ENCODE measurements around the gene MARCHF10.

DNA sequence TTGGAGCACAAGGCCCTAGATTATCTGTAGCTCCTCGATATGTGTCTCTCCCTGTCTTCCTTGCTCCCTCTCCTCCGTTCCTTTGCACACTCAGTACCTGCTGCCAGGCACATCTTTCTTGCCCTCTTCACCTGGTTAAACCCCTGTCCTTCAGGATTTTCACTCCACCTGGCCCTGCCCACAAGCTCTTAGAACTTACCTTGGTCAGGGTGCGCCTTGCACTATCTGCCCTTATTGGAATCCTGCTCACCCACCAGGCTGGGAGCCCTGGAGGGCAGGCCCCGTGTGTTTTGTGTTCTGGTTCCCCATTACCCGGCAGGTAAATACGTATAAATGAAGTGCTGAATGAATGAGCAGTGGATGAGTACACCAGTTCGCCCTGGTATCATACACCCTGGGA is 54.6 kb downstream of the MARCHF10 start:
- TF ChIP-seq ELF4 (IDR thresholded peaks at IDR 0.05): no peak
- no peak for TF ChIP-seq CTBP1 (IDR thresholded peaks at IDR 0.05; ENCODE audit: borderline replicate concordance)
- no peak for TF ChIP-seq L3MBTL2 (conservative IDR thresholded peaks at IDR 0.05)
- no peak for TF ChIP-seq SUZ12 (IDR thresholded peaks at IDR 0.05)
- TF ChIP-seq TARDBP (IDR thresholded peaks at IDR 0.05): no peak
- TF ChIP-seq LEF1 (IDR thresholded peaks at IDR 0.05; ENCODE audit: borderline replicate concordance): no peak
- no peak for TF ChIP-seq FOXA1 (IDR thresholded peaks at IDR 0.05)
- no peak for TF ChIP-seq HDGF (IDR thresholded peaks at IDR 0.05; ENCODE audit: borderline replicate concordance)
- no peak for TF ChIP-seq ARNT (IDR thresholded peaks at IDR 0.05)
- TF ChIP-seq BHLHE40 (IDR thresholded peaks at IDR 0.05; ENCODE audit: borderline replicate concordance): no peak
- no peak for TF ChIP-seq FOXM1 (IDR thresholded peaks at IDR 0.05; ENCODE audit: borderline replicate concordance)
- TF ChIP-seq SP1 (IDR thresholded peaks at IDR 0.05): no peak
- TF ChIP-seq, protein P1, sequence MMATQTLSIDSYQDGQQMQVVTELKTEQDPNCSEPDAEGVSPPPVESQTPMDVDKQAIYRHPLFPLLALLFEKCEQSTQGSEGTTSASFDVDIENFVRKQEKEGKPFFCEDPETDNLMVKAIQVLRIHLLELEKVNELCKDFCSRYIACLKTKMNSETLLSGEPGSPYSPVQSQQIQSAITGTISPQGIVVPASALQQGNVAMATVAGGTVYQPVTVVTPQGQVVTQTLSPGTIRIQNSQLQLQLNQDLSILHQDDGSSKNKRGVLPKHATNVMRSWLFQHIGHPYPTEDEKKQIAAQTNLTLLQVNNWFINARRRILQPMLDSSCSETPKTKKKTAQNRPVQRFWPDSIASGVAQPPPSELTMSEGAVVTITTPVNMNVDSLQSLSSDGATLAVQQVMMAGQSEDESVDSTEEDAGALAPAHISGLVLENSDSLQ (IDR thresholded peaks at IDR 0.05): no peak
- no peak for TF ChIP-seq FOXK2 (IDR thresholded peaks at IDR 0.05)
